Measurements from ENCODE around the gene LIMS3.
"Not testable (repeated sequence)": the region's sequence is repeated elsewhere in the genome, so short reads cannot be mapped to it uniquely, and the experiment has no call there.

- TF ChIP-seq CTCF (IDR thresholded peaks at IDR 0.05; ENCODE audit: low read depth, low read length); POLR2A (IDR thresholded peaks at IDR 0.05; ENCODE audit: extremely low read depth, insufficient read length); MYC (IDR thresholded peaks at IDR 0.05; ENCODE audit: low read depth, low read length): not testable (repeated sequence)
Measured at GRCh38 chr2:109896212-109896611, 2.3 kb upstream of the LIMS3 start.

Measured in NB4 (cell line).